Gastrocnemius medialis (tissue), 4 donors: ENCODE measurements around the gene DUSP1.

Experiments
- POLR2A ChIP-seq, 2 donors: fragments of 450-650 bp; IDR thresholded peaks; one replicate each; pipeline ENCODE4 v1.6.1; 2017; ENCODE audit warnings: antibody characterized with exemption in 2 of 2, mild to moderate bottlenecking in 2 of 2, moderate library complexity in 2 of 2
- TF ChIP-seq, protein P1 (sequence below), 5 experiments: fragments of 450-650 bp in 3 of 5; fragments of 200-600 bp in 2 of 5; sonication (generic) in 2 of 5; IDR thresholded peaks in 4 of 5; conservative IDR thresholded peaks in 1 of 5; 1 replicate in 4 of 5; 2 replicates in 1 of 5; pipeline ENCODE4 v1.5.1; 2016 to 2019; ENCODE audit warnings: antibody characterized with exemption in 5 of 5, mild to moderate bottlenecking in 3 of 5, moderate library complexity in 3 of 5

DNA sequence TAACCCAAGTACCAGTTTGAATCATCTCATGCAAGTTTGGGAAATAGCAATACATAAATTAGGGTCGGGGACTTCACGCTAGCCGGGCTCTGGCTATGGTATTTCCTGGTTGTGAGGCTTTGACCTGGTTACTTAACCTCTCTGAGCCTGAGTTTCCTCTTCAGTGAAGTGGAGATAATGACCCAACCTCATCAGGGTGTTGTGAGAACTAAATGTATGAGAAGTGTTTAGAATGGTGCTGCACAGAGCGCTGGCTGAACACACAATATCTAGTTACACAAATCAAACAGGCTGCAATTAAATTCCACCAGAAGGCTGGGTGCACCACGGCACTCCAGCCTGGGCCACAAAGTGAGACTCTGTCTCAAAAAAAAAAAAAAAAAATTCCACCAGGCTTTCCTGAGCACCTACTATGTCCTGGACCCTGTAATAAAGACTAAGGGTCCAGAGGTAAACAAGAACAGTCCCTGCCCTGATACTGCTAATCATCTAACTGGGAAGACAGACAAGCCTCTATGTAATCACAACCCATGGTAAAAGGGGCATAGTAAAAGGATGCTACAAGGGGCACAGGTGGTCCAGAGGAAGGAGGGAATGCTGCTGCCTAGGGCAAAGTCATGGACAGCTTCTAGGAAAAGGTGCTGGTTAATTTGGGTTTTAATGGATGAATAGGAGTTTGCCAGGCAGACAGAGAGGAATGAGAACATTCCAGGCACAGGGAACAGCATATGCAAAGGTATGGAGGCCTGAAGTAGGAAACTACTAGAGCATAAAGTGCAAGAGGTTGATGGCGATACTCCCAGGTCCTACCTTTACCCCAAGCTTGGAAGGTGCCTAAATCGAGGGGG lies 27.7 kb downstream of the DUSP1 start:
- TF ChIP-seq POLR2A (IDR thresholded peaks at IDR 0.05): no peak
- TF ChIP-seq, protein P1, sequence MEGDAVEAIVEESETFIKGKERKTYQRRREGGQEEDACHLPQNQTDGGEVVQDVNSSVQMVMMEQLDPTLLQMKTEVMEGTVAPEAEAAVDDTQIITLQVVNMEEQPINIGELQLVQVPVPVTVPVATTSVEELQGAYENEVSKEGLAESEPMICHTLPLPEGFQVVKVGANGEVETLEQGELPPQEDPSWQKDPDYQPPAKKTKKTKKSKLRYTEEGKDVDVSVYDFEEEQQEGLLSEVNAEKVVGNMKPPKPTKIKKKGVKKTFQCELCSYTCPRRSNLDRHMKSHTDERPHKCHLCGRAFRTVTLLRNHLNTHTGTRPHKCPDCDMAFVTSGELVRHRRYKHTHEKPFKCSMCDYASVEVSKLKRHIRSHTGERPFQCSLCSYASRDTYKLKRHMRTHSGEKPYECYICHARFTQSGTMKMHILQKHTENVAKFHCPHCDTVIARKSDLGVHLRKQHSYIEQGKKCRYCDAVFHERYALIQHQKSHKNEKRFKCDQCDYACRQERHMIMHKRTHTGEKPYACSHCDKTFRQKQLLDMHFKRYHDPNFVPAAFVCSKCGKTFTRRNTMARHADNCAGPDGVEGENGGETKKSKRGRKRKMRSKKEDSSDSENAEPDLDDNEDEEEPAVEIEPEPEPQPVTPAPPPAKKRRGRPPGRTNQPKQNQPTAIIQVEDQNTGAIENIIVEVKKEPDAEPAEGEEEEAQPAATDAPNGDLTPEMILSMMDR (IDR thresholded peaks at IDR 0.05 in 4 of 5, conservative IDR thresholded peaks at IDR 0.05 in 1 of 5): no peak
